GM23338 (cell line): ENCODE results near the gene PPP2R2D.

ENCODE experiments used
- CREB1 ChIP-seq: fragments of 250-450 bp; sonication (Bioruptor Pico); IDR thresholded peaks from 2 replicates; pipeline ENCODE4 v1.5.0; 2020; ENCODE audit warnings: low read depth, mild to moderate bottlenecking, moderate library complexity
- EZH2 ChIP-seq: fragments of 200-600 bp; sonication (generic); IDR thresholded peaks from one replicate; pipeline ENCODE4 v1.8.0; 2017; ENCODE audit warnings: antibody characterized with exemption, mild to moderate bottlenecking, low read depth; ENCODE audit not compliant: unreplicated experiment
- EZH2phosphoT487 ChIP-seq: fragments of 200-600 bp; sonication (generic); IDR thresholded peaks from one replicate; pipeline ENCODE4 v1.8.1; 2018; ENCODE audit warnings: antibody characterized with exemption; ENCODE audit not compliant: unreplicated experiment
- JUNB ChIP-seq: IDR thresholded peaks from one replicate; pipeline ENCODE4 v1.6.1; 2016; ENCODE audit warnings: antibody characterized with exemption; ENCODE audit not compliant: unreplicated experiment
- NANOG ChIP-seq: IDR thresholded peaks from 2 replicates; pipeline ENCODE4 v1.6.1; 2016; ENCODE audit warnings: antibody characterized with exemption, borderline replicate concordance
- POLR2AphosphoS5 ChIP-seq: IDR thresholded peaks from 2 replicates; pipeline ENCODE4 v1.6.1; 2016; ENCODE audit warnings: antibody characterized with exemption, low read depth
- STAT1 ChIP-seq: IDR thresholded peaks from one replicate; pipeline ENCODE4 v1.6.1; 2016; ENCODE audit warnings: antibody characterized with exemption; ENCODE audit not compliant: unreplicated experiment
- ZNF114 ChIP-seq: fragments of 250-450 bp; sonication (Bioruptor Pico); IDR thresholded peaks from 2 replicates; pipeline ENCODE4 v1.5.0; 2020; ENCODE audit warnings: mild to moderate bottlenecking, moderate library complexity
- ZNF331 ChIP-seq: fragments of 250-450 bp; sonication (Bioruptor Pico); IDR thresholded peaks from 2 replicates; pipeline ENCODE4 v1.5.0; 2020; ENCODE audit warnings: low read depth, mild to moderate bottlenecking, moderate library complexity
- TF ChIP-seq, protein P1 (sequence below), 2 experiments: fragments of 200-600 bp in 1 of 2; sonication (generic) in 1 of 2; conservative IDR thresholded peaks; 2 replicates each; pipeline versions ENCODE4 v1.5.1 to v1.6.1; 2016 to 2017; ENCODE audit warnings: antibody characterized with exemption in 2 of 2, low read depth in 2 of 2, mild to moderate bottlenecking in 2 of 2, moderate library complexity in 1 of 2
- TF ChIP-seq, protein P2 (sequence below): fragments of 250-450 bp; sonication (Bioruptor Pico); IDR thresholded peaks from 2 replicates; pipeline ENCODE4 v1.5.0; 2020; ENCODE audit warnings: mild to moderate bottlenecking, moderate library complexity
- TF ChIP-seq, protein P3 (sequence below): IDR thresholded peaks from one replicate; pipeline ENCODE4 v1.6.1; 2018; ENCODE audit warnings: antibody characterized with exemption; ENCODE audit not compliant: unreplicated experiment
- TF ChIP-seq, protein P4 (sequence below): IDR thresholded peaks from 2 replicates; pipeline ENCODE4 v1.6.1; 2016; ENCODE audit warnings: antibody characterized with exemption

DNA sequence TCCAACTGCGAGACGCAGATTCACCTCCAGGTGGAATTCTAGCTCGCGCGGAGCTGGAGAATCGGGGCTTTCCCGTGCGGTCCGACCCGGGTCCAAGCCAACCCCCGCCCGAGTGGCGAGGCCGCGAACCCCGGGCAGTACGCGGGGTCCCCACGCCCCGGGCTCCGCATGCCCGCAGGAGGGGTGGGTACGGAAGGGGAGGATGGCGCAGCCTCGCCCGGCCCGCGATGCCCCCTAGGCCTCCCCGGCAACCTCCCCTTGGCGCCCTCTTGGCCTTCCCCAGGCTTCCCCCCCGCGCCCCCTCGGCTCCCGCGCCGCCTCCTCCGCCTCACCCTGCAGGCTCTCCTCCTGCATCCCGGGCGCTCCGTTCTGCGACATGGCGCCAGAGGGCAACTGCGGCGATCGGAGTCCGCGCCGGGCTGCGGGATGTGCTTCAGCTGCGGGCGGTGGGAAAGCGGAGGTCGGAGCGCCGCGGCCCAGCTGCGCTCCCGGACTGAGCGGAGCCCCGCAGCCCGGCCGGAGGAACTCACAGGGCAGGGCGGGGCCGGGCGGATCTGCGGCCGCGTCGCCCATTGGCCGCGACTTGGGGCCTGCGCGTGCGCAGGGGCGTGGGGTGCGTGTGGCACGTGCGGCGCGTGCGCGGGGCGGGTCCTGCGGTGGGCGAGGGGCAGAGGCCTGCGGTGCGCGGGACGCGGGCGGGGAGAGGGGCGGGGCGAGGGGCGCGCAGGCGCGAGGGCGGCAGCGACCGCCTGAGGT lies 80.8 kb downstream of the PPP2R2D start, which contains the start of gene BNIP3:
- TF ChIP-seq, protein P1, sequence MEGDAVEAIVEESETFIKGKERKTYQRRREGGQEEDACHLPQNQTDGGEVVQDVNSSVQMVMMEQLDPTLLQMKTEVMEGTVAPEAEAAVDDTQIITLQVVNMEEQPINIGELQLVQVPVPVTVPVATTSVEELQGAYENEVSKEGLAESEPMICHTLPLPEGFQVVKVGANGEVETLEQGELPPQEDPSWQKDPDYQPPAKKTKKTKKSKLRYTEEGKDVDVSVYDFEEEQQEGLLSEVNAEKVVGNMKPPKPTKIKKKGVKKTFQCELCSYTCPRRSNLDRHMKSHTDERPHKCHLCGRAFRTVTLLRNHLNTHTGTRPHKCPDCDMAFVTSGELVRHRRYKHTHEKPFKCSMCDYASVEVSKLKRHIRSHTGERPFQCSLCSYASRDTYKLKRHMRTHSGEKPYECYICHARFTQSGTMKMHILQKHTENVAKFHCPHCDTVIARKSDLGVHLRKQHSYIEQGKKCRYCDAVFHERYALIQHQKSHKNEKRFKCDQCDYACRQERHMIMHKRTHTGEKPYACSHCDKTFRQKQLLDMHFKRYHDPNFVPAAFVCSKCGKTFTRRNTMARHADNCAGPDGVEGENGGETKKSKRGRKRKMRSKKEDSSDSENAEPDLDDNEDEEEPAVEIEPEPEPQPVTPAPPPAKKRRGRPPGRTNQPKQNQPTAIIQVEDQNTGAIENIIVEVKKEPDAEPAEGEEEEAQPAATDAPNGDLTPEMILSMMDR (conservative IDR thresholded peaks at IDR 0.05; ENCODE audit: low read depth in 2 of 2) = no peak
- TF ChIP-seq CREB1 (CRISPR knock-in tag) = no peak
- no peak for TF ChIP-seq EZH2
- no peak for TF ChIP-seq ZNF114 (CRISPR knock-in tag)
- TF ChIP-seq, protein P2, sequence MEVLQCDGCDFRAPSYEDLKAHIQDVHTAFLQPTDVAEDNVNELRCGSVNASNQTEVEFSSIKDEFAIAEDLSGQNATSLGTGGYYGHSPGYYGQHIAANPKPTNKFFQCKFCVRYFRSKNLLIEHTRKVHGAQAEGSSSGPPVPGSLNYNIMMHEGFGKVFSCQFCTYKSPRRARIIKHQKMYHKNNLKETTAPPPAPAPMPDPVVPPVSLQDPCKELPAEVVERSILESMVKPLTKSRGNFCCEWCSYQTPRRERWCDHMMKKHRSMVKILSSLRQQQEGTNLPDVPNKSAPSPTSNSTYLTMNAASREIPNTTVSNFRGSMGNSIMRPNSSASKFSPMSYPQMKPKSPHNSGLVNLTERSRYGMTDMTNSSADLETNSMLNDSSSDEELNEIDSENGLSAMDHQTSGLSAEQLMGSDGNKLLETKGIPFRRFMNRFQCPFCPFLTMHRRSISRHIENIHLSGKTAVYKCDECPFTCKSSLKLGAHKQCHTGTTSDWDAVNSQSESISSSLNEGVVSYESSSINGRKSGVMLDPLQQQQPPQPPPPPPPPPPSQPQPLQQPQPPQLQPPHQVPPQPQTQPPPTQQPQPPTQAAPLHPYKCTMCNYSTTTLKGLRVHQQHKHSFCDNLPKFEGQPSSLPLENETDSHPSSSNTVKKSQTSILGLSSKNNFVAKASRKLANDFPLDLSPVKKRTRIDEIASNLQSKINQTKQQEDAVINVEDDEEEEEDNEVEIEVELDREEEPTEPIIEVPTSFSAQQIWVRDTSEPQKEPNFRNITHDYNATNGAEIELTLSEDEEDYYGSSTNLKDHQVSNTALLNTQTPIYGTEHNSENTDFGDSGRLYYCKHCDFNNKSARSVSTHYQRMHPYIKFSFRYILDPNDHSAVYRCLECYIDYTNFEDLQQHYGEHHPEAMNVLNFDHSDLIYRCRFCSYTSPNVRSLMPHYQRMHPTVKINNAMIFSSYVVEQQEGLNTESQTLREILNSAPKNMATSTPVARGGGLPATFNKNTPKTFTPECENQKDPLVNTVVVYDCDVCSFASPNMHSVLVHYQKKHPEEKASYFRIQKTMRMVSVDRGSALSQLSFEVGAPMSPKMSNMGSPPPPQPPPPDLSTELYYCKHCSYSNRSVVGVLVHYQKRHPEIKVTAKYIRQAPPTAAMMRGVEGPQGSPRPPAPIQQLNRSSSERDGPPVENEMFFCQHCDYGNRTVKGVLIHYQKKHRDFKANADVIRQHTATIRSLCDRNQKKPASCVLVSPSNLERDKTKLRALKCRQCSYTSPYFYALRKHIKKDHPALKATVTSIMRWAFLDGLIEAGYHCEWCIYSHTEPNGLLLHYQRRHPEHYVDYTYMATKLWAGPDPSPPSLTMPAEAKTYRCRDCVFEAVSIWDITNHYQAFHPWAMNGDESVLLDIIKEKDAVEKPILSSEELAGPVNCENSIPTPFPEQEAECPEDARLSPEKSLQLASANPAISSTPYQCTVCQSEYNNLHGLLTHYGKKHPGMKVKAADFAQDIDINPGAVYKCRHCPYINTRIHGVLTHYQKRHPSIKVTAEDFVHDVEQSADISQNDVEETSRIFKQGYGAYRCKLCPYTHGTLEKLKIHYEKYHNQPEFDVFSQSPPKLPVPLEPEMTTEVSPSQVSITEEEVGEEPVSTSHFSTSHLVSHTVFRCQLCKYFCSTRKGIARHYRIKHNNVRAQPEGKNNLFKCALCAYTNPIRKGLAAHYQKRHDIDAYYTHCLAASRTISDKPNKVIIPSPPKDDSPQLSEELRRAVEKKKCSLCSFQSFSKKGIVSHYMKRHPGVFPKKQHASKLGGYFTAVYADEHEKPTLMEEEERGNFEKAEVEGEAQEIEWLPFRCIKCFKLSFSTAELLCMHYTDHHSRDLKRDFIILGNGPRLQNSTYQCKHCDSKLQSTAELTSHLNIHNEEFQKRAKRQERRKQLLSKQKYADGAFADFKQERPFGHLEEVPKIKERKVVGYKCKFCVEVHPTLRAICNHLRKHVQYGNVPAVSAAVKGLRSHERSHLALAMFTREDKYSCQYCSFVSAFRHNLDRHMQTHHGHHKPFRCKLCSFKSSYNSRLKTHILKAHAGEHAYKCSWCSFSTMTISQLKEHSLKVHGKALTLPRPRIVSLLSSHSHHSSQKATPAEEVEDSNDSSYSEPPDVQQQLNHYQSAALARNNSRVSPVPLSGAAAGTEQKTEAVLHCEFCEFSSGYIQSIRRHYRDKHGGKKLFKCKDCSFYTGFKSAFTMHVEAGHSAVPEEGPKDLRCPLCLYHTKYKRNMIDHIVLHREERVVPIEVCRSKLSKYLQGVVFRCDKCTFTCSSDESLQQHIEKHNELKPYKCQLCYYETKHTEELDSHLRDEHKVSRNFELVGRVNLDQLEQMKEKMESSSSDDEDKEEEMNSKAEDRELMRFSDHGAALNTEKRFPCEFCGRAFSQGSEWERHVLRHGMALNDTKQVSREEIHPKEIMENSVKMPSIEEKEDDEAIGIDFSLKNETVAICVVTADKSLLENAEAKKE (CRISPR knock-in tag) = no peak
- TF ChIP-seq, protein P3, sequence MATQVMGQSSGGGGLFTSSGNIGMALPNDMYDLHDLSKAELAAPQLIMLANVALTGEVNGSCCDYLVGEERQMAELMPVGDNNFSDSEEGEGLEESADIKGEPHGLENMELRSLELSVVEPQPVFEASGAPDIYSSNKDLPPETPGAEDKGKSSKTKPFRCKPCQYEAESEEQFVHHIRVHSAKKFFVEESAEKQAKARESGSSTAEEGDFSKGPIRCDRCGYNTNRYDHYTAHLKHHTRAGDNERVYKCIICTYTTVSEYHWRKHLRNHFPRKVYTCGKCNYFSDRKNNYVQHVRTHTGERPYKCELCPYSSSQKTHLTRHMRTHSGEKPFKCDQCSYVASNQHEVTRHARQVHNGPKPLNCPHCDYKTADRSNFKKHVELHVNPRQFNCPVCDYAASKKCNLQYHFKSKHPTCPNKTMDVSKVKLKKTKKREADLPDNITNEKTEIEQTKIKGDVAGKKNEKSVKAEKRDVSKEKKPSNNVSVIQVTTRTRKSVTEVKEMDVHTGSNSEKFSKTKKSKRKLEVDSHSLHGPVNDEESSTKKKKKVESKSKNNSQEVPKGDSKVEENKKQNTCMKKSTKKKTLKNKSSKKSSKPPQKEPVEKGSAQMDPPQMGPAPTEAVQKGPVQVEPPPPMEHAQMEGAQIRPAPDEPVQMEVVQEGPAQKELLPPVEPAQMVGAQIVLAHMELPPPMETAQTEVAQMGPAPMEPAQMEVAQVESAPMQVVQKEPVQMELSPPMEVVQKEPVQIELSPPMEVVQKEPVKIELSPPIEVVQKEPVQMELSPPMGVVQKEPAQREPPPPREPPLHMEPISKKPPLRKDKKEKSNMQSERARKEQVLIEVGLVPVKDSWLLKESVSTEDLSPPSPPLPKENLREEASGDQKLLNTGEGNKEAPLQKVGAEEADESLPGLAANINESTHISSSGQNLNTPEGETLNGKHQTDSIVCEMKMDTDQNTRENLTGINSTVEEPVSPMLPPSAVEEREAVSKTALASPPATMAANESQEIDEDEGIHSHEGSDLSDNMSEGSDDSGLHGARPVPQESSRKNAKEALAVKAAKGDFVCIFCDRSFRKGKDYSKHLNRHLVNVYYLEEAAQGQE = no peak
- TF ChIP-seq POLR2AphosphoS5 = peak; percentile 72; the same call in 1 of the 2 replicates
- TF ChIP-seq STAT1 = no peak
- no peak for TF ChIP-seq ZNF331 (CRISPR knock-in tag)
- TF ChIP-seq EZH2phosphoT487 = no peak
- no peak for TF ChIP-seq NANOG
- TF ChIP-seq, protein P4, sequence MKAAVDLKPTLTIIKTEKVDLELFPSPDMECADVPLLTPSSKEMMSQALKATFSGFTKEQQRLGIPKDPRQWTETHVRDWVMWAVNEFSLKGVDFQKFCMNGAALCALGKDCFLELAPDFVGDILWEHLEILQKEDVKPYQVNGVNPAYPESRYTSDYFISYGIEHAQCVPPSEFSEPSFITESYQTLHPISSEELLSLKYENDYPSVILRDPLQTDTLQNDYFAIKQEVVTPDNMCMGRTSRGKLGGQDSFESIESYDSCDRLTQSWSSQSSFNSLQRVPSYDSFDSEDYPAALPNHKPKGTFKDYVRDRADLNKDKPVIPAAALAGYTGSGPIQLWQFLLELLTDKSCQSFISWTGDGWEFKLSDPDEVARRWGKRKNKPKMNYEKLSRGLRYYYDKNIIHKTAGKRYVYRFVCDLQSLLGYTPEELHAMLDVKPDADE = no peak
- TF ChIP-seq JUNB = no peak
